COLO668 (cell line): ENCODE measurements around the gene SEMA3A.

ENCODE experiments used
- DNase-seq: peaks from one replicate; lab custom pipeline; 2025; ENCODE audit not compliant: unreplicated experiment; lab: John Stamatoyannopoulos, UW

Gene SEMA3A

GRCh38 chr7:84113286-84113685 lies 81.3 kb downstream of the SEMA3A start:
- no peak for DNase-seq

DNA sequence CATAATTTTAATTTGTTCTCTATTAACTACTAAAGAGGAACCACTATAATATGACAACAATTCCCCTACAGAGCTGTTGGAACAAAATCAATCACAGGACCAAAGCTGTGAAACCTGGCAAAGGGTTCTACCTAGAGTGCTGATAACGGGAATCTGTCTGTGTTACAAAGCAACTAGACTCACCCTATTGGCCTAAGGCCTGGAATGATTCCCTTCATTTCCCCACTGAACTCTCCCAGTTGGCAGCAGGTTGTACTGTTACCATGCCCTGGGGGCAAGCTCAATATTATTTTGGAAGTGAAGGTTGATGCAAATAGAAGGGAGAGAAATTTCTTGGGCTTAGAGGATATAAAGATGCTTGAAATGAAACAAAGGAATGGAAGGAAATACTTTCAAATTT lies 81.8 kb downstream of the SEMA3A start:
- no peak for DNase-seq

DNA sequence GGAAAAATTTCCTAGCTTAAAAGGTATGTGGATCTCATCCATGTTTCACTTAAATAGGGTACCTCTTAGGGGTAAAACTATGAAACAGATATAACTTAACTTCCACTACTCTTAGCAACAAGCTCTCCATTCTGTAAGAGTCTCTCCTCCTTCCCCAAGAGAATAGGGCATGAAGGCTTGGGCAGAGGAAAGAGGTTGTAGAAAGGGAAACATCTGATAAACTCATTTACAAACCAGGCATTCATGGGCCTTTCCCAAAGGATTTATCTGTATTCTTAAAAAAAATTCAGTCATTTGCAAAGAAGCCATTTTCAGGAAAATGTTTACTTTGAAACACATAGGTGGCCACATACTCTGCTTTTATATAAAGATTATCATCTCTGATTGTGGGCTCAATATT lies 82.7 kb downstream of the SEMA3A start:
- DNase-seq: no peak

GRCh38 chr7:84110400-84110799 lies 84.2 kb downstream of the SEMA3A start:
- no peak for DNase-seq

DNA sequence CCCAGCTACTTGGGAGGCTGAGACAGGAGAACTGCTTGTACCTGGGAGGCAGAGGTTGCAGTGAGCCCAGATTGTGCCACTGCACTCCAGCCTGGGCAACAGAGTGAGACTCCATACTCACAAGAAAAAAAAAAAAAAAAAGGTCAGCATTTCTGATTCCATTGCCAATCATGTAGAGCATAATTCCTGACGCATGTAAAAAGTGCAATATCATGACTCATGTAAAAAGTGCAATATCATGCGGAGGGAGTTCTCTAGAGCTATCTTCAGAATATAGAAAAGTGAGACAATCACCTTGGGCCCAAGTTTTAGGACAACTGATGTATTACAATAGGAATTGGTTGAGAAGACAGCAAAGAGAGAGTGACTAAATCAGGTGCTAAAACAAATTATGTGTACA lies 85.8 kb downstream of the SEMA3A start:
- DNase-seq: no peak

GRCh38 chr7:84108119-84108518 lies 86.5 kb downstream of the SEMA3A start:
- no peak for DNase-seq

DNA sequence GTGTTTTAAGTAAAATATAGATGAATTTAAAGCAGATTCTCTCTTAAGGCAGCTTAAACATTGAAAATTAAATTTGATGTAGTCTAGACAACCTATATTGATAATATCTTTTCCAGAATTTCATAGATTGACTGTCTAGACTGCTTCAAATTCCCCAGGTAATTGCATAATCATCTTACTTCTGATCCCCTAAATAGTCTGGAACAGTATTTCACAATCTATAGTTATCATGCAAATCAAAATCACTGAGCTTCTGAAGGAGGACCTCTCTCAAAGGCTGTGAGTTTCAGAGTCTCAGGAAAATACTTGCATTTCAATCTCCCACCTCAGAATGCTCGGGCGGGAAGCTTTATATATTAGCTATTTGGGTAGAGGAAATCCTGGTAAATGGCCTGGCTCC lies 87.3 kb downstream of the SEMA3A start:
- DNase-seq: no peak

DNA sequence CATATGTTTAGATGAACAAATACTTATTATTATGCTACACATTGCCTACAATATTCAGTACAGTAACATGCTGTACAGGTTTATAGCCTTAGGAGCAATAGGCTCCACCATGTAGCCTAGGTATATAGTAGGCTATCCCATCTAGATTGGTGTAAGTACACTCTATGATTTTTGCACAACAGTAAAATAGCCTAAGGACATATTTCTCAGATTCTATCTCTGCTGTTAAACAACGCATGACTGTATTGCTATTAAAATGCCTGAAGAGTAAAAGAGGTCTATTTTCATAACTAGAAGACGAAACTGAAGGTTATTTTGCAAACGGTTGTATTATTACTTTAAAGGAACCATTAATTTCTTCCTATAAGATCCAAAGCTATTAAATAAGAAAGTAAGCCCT lies 88.3 kb downstream of the SEMA3A start:
- DNase-seq: no peak

DNA sequence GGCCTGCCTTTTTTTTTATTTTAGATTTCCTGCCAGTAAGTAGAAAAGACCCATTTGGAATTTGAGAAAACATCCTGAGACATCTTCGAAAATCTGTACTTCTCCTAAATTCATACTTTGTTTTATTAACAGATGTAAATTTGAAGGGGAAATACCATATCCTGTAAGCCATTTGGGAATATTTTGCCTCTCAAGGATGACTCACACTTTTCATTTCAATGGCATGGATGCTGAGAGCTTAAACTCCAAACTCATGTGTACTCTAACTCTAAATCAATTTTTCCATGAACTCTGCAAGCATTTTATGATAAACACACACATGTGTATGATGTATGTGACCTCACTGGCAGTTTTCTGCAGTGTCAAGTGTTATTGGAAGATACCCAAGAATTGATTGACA lies 89.0 kb downstream of the SEMA3A start:
- no peak for DNase-seq

DNA sequence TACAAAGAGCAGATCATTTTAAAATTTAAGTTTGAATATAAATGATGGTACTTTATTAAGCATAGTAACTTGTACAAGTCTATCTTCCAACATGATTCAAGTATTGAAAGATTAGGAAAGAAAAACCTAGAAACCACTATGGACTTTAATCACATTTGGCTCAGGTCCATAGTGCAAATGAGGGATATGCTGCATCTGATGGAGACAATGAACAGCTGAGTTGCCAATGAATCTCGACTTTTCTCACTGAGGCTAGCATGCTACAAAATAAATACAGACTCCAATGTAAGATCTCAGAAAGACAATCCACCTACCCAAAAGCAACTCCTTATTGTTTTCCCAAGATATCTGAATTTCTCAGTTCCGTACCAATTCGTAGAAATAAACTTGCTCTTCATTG lies 89.8 kb downstream of the SEMA3A start:
- DNase-seq: no peak

- DNase-seq: no peak
Observed at GRCh38 chr7:84102213-84102612, 92.4 kb downstream of the SEMA3A start.

GRCh38 chr7:84100866-84101265 lies 93.7 kb downstream of the SEMA3A start:
- DNase-seq: no peak

- no peak for DNase-seq
Observed at GRCh38 chr7:84095971-84096370, 98.6 kb downstream of the SEMA3A start.

- no peak for DNase-seq
Observed at GRCh38 chr7:84092207-84092606, 102.4 kb downstream of the SEMA3A start.

DNA sequence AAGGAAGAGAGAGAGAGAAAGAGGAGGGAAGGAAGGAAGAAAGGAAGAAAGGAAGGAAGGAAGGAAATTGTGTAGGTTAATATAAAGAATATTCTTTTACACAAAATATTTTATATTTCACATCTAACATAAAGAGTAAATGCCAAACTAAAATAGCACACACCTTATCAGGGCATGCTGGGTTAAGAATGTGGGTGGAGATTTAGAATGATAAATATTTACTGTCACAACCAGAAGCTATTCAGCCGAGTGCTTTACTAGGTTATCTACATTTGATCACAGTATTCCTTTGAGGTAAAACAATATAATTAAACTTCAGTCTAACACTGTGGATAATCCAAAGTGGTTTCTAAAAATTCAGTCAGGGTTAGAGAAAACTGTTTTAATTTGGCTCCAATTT lies 103.3 kb downstream of the SEMA3A start:
- no peak for DNase-seq

GRCh38 chr7:84088802-84089201 lies 105.8 kb downstream of the SEMA3A start:
- DNase-seq: no peak

- no peak for DNase-seq
Observed at GRCh38 chr7:84085998-84086397, 108.6 kb downstream of the SEMA3A start.

- DNase-seq: no peak
Observed at GRCh38 chr7:84085147-84085546, 109.4 kb downstream of the SEMA3A start.

DNA sequence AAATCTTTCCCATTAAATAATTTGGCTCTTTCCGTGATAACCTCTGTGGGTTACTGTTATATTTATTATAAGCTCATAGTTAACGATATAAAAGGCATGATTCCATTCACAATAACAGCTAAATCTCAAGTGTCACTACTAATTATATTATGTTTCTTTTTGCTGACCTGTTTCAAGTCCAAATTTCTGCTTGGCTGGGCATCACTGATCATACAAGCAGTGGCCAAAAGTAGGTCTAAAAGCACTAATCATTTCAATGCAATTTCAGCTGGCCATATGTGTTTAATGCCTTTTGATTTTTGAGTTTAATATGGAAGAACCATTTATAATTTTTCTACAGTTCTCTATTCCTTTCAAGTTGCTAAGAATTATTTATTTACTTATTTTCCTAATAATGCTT lies 110.7 kb downstream of the SEMA3A start:
- DNase-seq: no peak

DNA sequence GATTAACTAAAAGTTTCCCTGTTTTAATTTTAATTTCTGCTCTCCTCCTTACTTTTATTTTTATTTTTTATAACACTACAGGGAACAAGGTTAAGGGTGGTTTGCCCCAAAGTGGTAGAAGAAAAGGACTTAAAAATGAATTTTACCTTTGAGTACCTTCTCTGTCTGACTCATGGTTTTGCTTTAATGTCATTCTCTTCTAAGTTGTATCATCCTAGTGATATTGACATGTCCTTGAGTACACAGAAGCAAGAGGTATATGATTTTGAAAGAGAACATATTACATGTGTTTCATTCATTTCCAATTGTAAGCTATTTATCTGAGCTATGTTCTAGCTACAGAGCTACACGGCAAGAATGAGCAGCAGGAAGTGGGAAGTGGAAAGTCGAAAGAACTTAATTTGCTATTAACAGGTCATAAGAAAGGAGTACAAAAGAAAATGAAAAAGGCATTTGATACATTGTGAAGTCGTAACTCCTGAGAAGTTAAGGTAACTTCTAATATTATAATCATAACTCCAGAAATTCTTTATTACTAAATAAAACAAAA lies 112.5 kb downstream of the SEMA3A start:
- DNase-seq: no peak

GRCh38 chr7:84077336-84077735 lies 117.3 kb downstream of the SEMA3A start:
- no peak for DNase-seq

GRCh38 chr7:84076219-84076618 lies 118.4 kb downstream of the SEMA3A start:
- no peak for DNase-seq

GRCh38 chr7:84073186-84073875 lies 121.3 kb downstream of the SEMA3A start:
- no peak for DNase-seq
